ENCODE measurements around the gene SMPX.

The SMPX gene

DNA sequence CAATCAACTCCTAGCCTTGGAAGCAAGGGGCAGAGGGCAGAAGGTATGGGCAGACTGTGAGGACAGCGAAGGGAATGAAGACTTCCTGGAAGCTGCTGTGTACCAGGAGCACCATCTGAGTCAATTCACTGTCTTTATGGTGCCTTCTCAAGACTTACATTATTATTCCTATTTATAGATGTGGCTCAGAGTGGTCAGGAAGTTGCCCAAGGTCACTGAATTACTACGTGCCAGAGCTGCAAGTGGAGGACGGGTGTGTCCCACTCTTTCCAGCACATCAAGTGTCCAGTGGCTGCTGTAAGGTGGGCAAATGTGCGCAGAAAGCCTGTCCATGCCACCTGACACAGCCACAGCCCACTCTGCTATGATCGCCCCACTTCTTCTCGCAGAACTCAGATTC is 32.0 kb downstream of the SMPX start:
- no peaks in the 10 kb centered on the region for H4K20me1 ChIP-seq (ENCODE audit: low read depth, low read length)
- H3K27ac ChIP-seq (ENCODE audit: low read depth, low read length) = no peak overlapping the region
- no peak overlapping the region for H3K4me3 ChIP-seq (ENCODE audit: insufficient read depth, low read length, poor library complexity, severe bottlenecking)
- no peaks in the 10 kb centered on the region for H3K9me2 ChIP-seq (replicated peaks; ENCODE audit: insufficient read depth, low read length)
- H3K9me3 ChIP-seq (ENCODE audit: insufficient read depth, low read length) = no peaks in the 10 kb centered on the region
- no peaks in the 10 kb centered on the region for H3F3A ChIP-seq (ENCODE audit: insufficient read depth)
- no peaks in the 10 kb centered on the region for H3K36me3 ChIP-seq (ENCODE audit: low read length)
- H3K27me3 ChIP-seq (ENCODE audit: low read length) = no peaks in the 10 kb centered on the region
- no peak overlapping the region for H3K4me2 ChIP-seq (ENCODE audit: low read depth, low read length, poor library complexity, severe bottlenecking)
- no peak for TF ChIP-seq EZH2phosphoT487 (conservative IDR thresholded peaks at IDR 0.05; ENCODE audit: low read length)
- no peak for TF ChIP-seq CTCF (IDR thresholded peaks at IDR 0.05; ENCODE audit: insufficient read depth, low read length, poor library complexity, severe bottlenecking)
- no peak overlapping the region for H2AFZ ChIP-seq (ENCODE audit: low read depth, low read length, severe bottlenecking)
- no peak overlapping the region for H3K9ac ChIP-seq (ENCODE audit: low read length)
- H3K79me2 ChIP-seq (ENCODE audit: insufficient read depth, low read length) = no peaks in the 10 kb centered on the region

DNA sequence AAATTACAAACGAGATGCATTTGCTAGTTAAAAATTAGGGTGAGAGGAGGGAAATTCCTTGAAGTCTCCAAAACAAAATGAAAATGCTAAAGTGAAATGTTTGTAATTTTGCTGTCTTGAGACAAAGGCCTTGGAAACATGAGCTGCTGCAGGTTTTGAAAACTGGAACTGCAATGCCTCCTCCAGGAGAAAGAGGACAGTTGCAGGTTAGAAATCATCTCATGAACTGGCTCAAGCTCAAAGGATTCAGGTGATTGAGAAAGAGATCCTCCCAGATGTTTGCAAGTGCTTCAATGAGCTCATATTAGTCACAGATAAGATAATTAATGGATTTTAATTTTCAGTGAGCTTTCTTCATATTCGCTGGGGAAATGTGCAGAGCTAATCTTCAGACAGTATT is 32.4 kb downstream of the SMPX start:
- Histone ChIP-seq H3K9ac (ENCODE audit: low read length) (no peak overlapping the region), H2AFZ (ENCODE audit: low read depth, low read length, severe bottlenecking) (no peak overlapping the region), H3K27ac (ENCODE audit: low read depth, low read length) (no peak overlapping the region), H3F3A (ENCODE audit: insufficient read depth) (no peaks in the 10 kb centered on the region), H3K36me3 (ENCODE audit: low read length) (no peaks in the 10 kb centered on the region), H4K20me1 (ENCODE audit: low read depth, low read length) (no peaks in the 10 kb centered on the region), H3K27me3 (ENCODE audit: low read length) (no peaks in the 10 kb centered on the region), H3K9me3 (ENCODE audit: insufficient read depth, low read length) (no peaks in the 10 kb centered on the region), H3K4me2 (ENCODE audit: low read depth, low read length, poor library complexity, severe bottlenecking) (no peak overlapping the region), H3K4me3 (ENCODE audit: insufficient read depth, low read length, poor library complexity, severe bottlenecking) (no peak overlapping the region), H3K79me2 (ENCODE audit: insufficient read depth, low read length) (no peaks in the 10 kb centered on the region), H3K9me2 (replicated peaks; ENCODE audit: insufficient read depth, low read length) (no peaks in the 10 kb centered on the region)
- TF ChIP-seq EZH2phosphoT487 (conservative IDR thresholded peaks at IDR 0.05; ENCODE audit: low read length) (no peak), CTCF (IDR thresholded peaks at IDR 0.05; ENCODE audit: insufficient read depth, low read length, poor library complexity, severe bottlenecking) (no peak)

DNA sequence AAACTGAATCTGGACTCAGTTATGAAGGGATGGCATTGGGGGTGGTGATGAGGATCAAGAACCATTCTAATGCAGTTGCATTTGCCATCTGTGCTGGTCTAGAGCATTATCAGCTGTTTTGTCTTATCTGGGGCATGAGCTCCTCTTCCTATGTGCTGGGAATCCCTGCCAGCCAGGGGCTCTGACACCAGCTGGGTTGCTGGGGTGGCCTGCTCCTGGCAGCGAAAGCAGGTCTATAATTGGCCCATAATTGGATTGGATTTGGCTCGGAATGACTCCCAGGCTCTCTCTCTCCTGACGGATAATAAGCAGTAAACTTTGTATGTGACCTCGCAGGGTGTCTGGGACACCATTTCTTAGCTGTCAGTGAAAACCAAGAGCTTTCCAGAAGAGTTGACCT is 34.1 kb downstream of the SMPX start:
- Histone ChIP-seq H3K9me3 (ENCODE audit: insufficient read depth, low read length) (no peaks in the 10 kb centered on the region), H3K27ac (ENCODE audit: low read depth, low read length) (no peak overlapping the region), H3K9me2 (replicated peaks; ENCODE audit: insufficient read depth, low read length) (no peaks in the 10 kb centered on the region), H3K36me3 (ENCODE audit: low read length) (no peaks in the 10 kb centered on the region), H4K20me1 (ENCODE audit: low read depth, low read length) (no peaks in the 10 kb centered on the region), H3K27me3 (ENCODE audit: low read length) (no peaks in the 10 kb centered on the region), H3F3A (ENCODE audit: insufficient read depth) (no peaks in the 10 kb centered on the region), H3K9ac (ENCODE audit: low read length) (no peak overlapping the region), H3K4me3 (ENCODE audit: insufficient read depth, low read length, poor library complexity, severe bottlenecking) (no peak overlapping the region), H3K4me2 (ENCODE audit: low read depth, low read length, poor library complexity, severe bottlenecking) (no peak overlapping the region), H3K79me2 (ENCODE audit: insufficient read depth, low read length) (no peaks in the 10 kb centered on the region), H2AFZ (ENCODE audit: low read depth, low read length, severe bottlenecking) (no peak overlapping the region)
- TF ChIP-seq EZH2phosphoT487 (conservative IDR thresholded peaks at IDR 0.05; ENCODE audit: low read length) (no peak), CTCF (IDR thresholded peaks at IDR 0.05; ENCODE audit: insufficient read depth, low read length, poor library complexity, severe bottlenecking) (no peak)

DNA sequence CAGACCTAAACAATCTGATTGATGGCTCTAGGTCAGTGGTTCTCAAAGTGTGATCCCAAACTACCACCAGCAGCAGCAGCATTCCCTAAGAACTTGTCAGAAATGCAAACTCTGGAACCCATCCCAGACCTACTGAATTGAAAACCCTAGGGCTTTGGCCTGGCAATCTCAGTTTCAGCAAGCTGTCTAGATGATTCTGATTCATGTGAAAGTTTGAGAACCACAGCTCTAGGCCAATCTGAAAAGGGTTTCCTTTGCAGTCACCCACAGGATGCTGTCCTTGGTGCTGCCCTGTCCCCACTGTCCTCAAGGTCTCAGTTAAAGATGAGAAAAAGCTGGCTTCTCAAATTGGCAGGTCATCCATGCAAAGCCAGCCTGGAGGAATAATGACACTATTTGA is 34.8 kb downstream of the SMPX start:
- no peak overlapping the region for H3K27ac ChIP-seq (ENCODE audit: low read depth, low read length)
- no peaks in the 10 kb centered on the region for H3K9me3 ChIP-seq (ENCODE audit: insufficient read depth, low read length)
- H2AFZ ChIP-seq (ENCODE audit: low read depth, low read length, severe bottlenecking) = no peak overlapping the region
- TF ChIP-seq EZH2phosphoT487 (conservative IDR thresholded peaks at IDR 0.05; ENCODE audit: low read length) (no peak), CTCF (IDR thresholded peaks at IDR 0.05; ENCODE audit: insufficient read depth, low read length, poor library complexity, severe bottlenecking) (no peak)
- no peaks in the 10 kb centered on the region for H3K9me2 ChIP-seq (replicated peaks; ENCODE audit: insufficient read depth, low read length)
- H3K36me3 ChIP-seq (ENCODE audit: low read length) = no peaks in the 10 kb centered on the region
- no peaks in the 10 kb centered on the region for H4K20me1 ChIP-seq (ENCODE audit: low read depth, low read length)
- no peaks in the 10 kb centered on the region for H3K27me3 ChIP-seq (ENCODE audit: low read length)
- H3K9ac ChIP-seq (ENCODE audit: low read length) = no peak overlapping the region
- H3K4me3 ChIP-seq (ENCODE audit: insufficient read depth, low read length, poor library complexity, severe bottlenecking) = no peak overlapping the region
- H3K79me2 ChIP-seq (ENCODE audit: insufficient read depth, low read length) = no peaks in the 10 kb centered on the region
- H3F3A ChIP-seq (ENCODE audit: insufficient read depth) = no peaks in the 10 kb centered on the region
- H3K4me2 ChIP-seq (ENCODE audit: low read depth, low read length, poor library complexity, severe bottlenecking) = no peak overlapping the region
